Nephron (organoid): ENCODE measurements around the gene SLCO2A1.

Experiments used
- H3K27ac Mint-ChIP-seq, 3 experiments: 2 replicates each; pipeline ENCODE4 v1.8.0; 2020; ENCODE audit warnings: mixed read lengths in 3 of 3, mild to moderate bottlenecking in 2 of 3, moderate library complexity in 1 of 3
- H3K27me3 Mint-ChIP-seq: 2 replicates; pipeline ENCODE4 v1.8.0; 2021; ENCODE audit warnings: low read depth, mild to moderate bottlenecking, moderate library complexity, mixed read lengths
- H3K36me3 Mint-ChIP-seq: 2 replicates; pipeline ENCODE4 v1.8.0; 2020; ENCODE audit warnings: low read depth, mixed read lengths
- H3K4me1 Mint-ChIP-seq: 2 replicates; pipeline ENCODE4 v1.8.0; 2020; ENCODE audit warnings: mixed read lengths
- H3K4me3 Mint-ChIP-seq, 3 experiments: 2 replicates each; pipeline ENCODE4 v1.8.0; 2020; ENCODE audit warnings: mild to moderate bottlenecking in 3 of 3, mixed read lengths in 3 of 3, moderate library complexity in 2 of 3
- H3K9me3 Mint-ChIP-seq: 2 replicates; pipeline ENCODE4 v1.8.0; 2020; ENCODE audit warnings: mixed read lengths
- CTCF ChIP-seq, 3 experiments: fragments of 200-600 bp; sonication (generic); IDR thresholded peaks; one replicate each; pipeline ENCODE4 v1.5.0; 2021; ENCODE audit warnings: antibody characterized with exemption in 3 of 3; ENCODE audit not compliant: unreplicated experiment in 3 of 3

The SLCO2A1 gene

GRCh38 chr3:133984975-133985374 is 44.8 kb downstream of the SLCO2A1 start:
- Mint-ChIP-seq H3K4me1 (peaks cover 25% of the 10 kb centered on the region), H3K36me3 (no peaks in the 10 kb centered on the region), H3K9me3 (no peaks in the 10 kb centered on the region), H3K4me3 (no peak overlapping the region), H3K27ac (no peak overlapping the region), H3K27me3 (peaks cover 16% of the 10 kb centered on the region)
- no peak for TF ChIP-seq CTCF (IDR thresholded peaks at IDR 0.05; ENCODE audit: unreplicated experiment in 3 of 3)

GRCh38 chr3:133983576-133984560 is 45.9 kb downstream of the SLCO2A1 start:
- no peak for TF ChIP-seq CTCF (IDR thresholded peaks at IDR 0.05; ENCODE audit: unreplicated experiment in 3 of 3)
- no peaks in the 10 kb centered on the region for H3K9me3 Mint-ChIP-seq

GRCh38 chr3:133983126-133983525 is 46.6 kb downstream of the SLCO2A1 start:
- Mint-ChIP-seq H3K27me3 (peaks cover 5% of the 10 kb centered on the region), H3K27ac (peak overlapping the region in 2 of 3 experiments; percentile 75 to 83), H3K9me3 (no peaks in the 10 kb centered on the region), H3K36me3 (no peaks in the 10 kb centered on the region), H3K4me3 (no peak overlapping the region), H3K4me1 (peaks cover 14% of the 10 kb centered on the region)
- TF ChIP-seq CTCF (IDR thresholded peaks at IDR 0.05; ENCODE audit: unreplicated experiment in 3 of 3) = no peak

More at GRCh38 chr3:133983576-133984560, 45.9 kb downstream of the SLCO2A1 start:
- Mint-ChIP-seq H3K4me3 (no peak overlapping the region), H3K36me3 (no peaks in the 10 kb centered on the region), H3K4me1 (peaks cover 19% of the 10 kb centered on the region), H3K27ac (peak overlapping the region; percentile 53 to 75 (median 63)), H3K27me3 (peaks cover 10% of the 10 kb centered on the region)

GRCh38 chr3:133980550-133980949 is 49.2 kb downstream of the SLCO2A1 start:
- Mint-ChIP-seq H3K9me3 (no peaks in the 10 kb centered on the region), H3K27ac (no peak overlapping the region), H3K27me3 (peaks cover 8% of the 10 kb centered on the region)

GRCh38 chr3:133980035-133980434 is 49.7 kb downstream of the SLCO2A1 start:
- no peak overlapping the region for H3K4me3 Mint-ChIP-seq
- no peak for TF ChIP-seq CTCF (IDR thresholded peaks at IDR 0.05; ENCODE audit: unreplicated experiment in 3 of 3)
- H3K27me3 Mint-ChIP-seq = peaks cover 8% of the 10 kb centered on the region
- no peak overlapping the region for H3K27ac Mint-ChIP-seq
- peaks cover 13% of the 10 kb centered on the region for H3K36me3 Mint-ChIP-seq
- peaks cover 4% of the 10 kb centered on the region for H3K4me1 Mint-ChIP-seq
- H3K9me3 Mint-ChIP-seq = no peaks in the 10 kb centered on the region

More at GRCh38 chr3:133980550-133980949, 49.2 kb downstream of the SLCO2A1 start:
- Mint-ChIP-seq H3K4me3 (no peak overlapping the region), H3K36me3 (peaks cover 9% of the 10 kb centered on the region), H3K4me1 (peaks cover 4% of the 10 kb centered on the region)
- TF ChIP-seq CTCF (IDR thresholded peaks at IDR 0.05; ENCODE audit: unreplicated experiment in 3 of 3) = no peak
